Activated naive CD4-positive, alpha-beta T cell treated with anti-CD3 and anti-CD28 coated beads, Interleukin-2, amount 50 U/mL, for 72 hours (primary cell): ENCODE measurements around the gene LHX5. TPM values are rescaled to one million over a fixed set of nuclear protein-coding genes. Genes with fewer than 3 reads are reported as not detected.

Source experiments
- ATAC-seq, 2 donors: fragments of 150-1000 bp; cut with Tn5 transposase; 2 replicates each; pipeline ENCODE4 v1.10.0; 2021; ENCODE audit warnings: mild to moderate bottlenecking in 2 of 2, moderate library complexity in 2 of 2
- DNase-seq, 2 donors: peaks; one replicate each; pipeline ENCODE4 v3.0.0; 2021 to 2022; ENCODE audit warnings: low spot score in 2 of 2
- H3K27ac Mint-ChIP-seq, 2 donors: one replicate each; pipeline ENCODE4 v1.8.0; 2022; ENCODE audit warnings: mild to moderate bottlenecking in 2 of 2, mixed read lengths in 2 of 2
- H3K36me3 Mint-ChIP-seq, 2 donors: one replicate each; pipeline ENCODE4 v1.8.0; 2022; ENCODE audit warnings: mixed read lengths in 2 of 2
- H3K9me3 Mint-ChIP-seq, 2 donors: one replicate each; pipeline ENCODE4 v1.8.0; 2022; ENCODE audit warnings: mixed read lengths in 2 of 2
- total RNA-seq, 2 donors: library from RNA; stranded (reverse); gene quantifications; one replicate each; pipeline ENCODE4 v1.2.3, GENCODE V29; 2022

Gene LHX5
- total RNA-seq, 2 donors from 2014 or later, result not detected

DNA sequence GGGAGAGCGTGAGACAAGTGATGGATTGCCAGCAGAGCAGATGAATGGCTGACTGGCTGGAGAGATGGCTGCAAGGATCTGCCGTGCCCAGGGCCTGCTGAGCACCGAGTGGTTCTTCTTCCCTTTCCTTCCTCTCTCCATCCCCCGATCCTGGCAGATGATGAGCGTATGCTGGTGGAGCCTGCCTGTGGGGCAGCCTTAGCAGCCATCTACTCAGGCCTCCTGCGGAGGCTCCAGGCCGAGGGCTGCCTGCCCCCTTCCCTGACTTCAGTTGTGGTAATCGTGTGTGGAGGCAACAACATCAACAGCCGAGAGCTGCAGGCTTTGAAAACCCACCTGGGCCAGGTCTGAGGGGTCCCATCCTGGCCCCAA lies 34.0 kb downstream of the LHX5 start:
- ATAC-seq (no peak), DNase-seq (no peak)
- Mint-ChIP-seq H3K36me3 (no peaks in the 10 kb centered on the region), H3K27ac (no peak overlapping the region), H3K9me3 (no peaks in the 10 kb centered on the region)

DNA sequence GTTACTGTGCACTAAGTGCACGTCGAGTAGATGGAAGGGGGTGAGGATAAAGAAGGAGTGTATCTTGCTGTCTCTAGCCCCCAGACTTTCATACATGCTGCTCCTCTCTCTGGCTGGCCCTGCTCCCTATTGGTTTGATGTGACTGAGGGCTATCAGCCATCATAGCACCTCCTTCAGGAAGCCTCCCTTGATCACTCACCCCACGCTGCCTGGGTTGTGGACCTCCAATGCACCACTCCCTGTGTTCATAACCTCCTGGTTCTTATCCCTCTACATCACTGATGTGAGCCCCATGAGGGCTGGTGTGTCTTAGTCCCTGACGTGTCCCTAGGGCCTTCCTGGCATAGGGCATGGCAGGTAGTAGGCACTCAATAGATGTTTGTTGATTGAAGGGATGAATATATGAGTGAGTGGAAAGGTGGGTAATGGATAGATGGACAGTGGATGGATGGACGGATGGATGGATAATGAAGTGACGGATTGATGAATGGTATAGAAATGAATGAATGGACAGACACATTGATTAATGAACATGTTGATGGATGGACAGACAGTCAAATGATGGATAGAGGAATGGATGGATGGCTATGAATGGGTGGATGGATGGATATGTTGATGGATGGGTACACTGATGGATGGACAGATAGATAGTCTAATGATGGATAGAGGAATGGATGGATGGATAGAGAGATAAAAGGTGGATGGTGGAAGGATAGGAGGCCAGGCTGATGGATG lies 34.5 kb downstream of the LHX5 start:
- H3K27ac Mint-ChIP-seq, result no peak overlapping the region
- H3K36me3 Mint-ChIP-seq, result no peaks in the 10 kb centered on the region
- no peak for ATAC-seq
- no peak for DNase-seq
- no peaks in the 10 kb centered on the region for H3K9me3 Mint-ChIP-seq

- no peak for DNase-seq
- Mint-ChIP-seq H3K9me3 (no peaks in the 10 kb centered on the region), H3K27ac (no peak overlapping the region), H3K36me3 (no peaks in the 10 kb centered on the region)
- no peak for ATAC-seq
Measured at GRCh38 chr12:113436586-113436985, 35.1 kb downstream of the LHX5 start.

GRCh38 chr12:113435367-113435766 lies 36.3 kb downstream of the LHX5 start:
- no peak overlapping the region for H3K27ac Mint-ChIP-seq
- H3K9me3 Mint-ChIP-seq, result no peaks in the 10 kb centered on the region
- ATAC-seq (no peak), DNase-seq (no peak)
- H3K36me3 Mint-ChIP-seq, result no peaks in the 10 kb centered on the region

DNA sequence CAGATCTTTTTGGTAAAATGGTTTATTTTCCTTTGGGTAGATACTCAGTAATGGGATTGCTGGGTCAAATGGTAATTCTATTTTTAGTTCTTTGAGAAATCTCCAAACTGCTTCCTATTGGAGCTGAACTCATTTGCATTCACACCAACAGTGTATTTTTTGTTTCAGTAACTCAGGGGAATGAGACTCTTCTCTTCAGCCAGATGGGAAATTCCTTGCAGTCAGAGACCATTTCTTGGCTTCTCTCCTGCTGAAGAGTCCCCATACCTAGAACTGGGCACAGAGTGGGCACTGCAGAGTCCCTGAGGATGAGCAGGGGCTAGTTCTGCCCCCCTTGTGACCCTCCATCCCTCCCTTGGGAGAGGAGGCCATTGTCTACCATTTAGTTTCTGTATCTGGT lies 38.7 kb downstream of the LHX5 start:
- Mint-ChIP-seq H3K36me3 (no peaks in the 10 kb centered on the region), H3K9me3 (no peaks in the 10 kb centered on the region), H3K27ac (no peak overlapping the region)
- ATAC-seq (no peak), DNase-seq (no peak)

DNA sequence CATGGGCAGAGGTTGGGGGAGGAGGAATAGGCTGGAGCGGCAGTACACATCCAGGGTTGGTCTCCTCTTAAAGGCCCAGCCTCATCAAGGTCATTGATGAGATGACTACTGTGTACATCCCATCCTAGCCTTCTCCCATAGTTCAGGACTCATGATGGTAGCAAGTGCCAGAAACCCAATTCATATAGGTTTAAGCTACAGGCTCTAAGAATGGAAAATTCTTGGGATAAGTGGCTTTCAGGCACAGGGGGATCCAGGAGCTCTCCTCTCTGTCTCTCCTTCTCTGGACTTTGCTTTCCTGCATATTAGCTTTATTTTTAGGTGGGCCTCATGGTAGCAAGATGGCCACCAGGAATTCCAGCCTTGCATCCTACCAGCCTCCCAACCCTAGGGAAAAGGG lies 43.2 kb downstream of the LHX5 start:
- Mint-ChIP-seq H3K9me3 (no peaks in the 10 kb centered on the region), H3K27ac (no peak overlapping the region), H3K36me3 (no peaks in the 10 kb centered on the region)
- ATAC-seq, result no peak
- DNase-seq, result no peak

DNA sequence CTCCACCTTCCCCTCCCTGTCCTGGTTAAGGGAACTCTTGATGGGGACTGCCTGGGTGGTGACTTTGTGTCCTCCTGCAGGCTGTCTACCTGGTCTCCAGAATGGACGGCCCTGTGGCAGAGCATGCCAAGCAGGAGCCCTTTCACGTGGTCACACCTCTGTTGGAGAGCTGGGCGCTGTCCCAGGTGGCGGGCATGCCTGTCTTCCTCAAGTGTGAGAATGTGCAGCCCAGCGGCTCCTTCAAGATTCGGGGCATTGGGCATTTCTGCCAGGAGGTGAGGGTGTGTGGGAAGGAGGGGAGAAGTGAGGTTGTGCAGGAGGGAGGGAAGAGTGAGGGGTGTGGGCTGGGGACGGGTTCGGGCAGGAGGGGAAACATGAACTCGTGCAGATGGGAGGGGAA lies 43.8 kb downstream of the LHX5 start:
- Mint-ChIP-seq H3K36me3 (no peaks in the 10 kb centered on the region), H3K27ac (no peak overlapping the region), H3K9me3 (no peaks in the 10 kb centered on the region)
- DNase-seq (no peak), ATAC-seq (no peak)

DNA sequence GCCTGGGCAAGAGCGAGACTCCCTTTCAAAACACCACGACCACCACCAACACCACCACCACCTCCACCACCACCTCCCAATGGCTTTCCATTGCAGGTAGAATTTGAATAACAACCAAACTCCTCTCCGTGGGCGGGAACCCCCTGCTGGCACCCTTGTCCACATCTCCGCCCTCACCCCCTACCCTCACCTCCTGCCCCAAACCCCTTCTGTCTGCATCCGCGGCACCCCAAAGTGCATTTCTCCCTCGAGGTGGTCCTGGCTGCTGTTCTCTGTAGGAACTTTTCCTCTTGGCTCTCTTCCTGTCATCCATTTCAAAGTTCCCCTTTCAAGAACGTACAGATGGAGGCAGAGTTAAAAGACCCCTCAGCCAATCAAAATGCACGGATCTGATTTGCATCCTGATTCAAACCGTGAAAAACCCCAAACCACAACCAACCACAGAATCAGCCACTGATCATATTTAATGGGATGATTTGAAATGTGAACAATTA lies 45.7 kb downstream of the LHX5 start:
- Mint-ChIP-seq H3K9me3 (no peaks in the 10 kb centered on the region), H3K27ac (no peak overlapping the region), H3K36me3 (no peaks in the 10 kb centered on the region)
- no peak for ATAC-seq
- DNase-seq, result no peak

DNA sequence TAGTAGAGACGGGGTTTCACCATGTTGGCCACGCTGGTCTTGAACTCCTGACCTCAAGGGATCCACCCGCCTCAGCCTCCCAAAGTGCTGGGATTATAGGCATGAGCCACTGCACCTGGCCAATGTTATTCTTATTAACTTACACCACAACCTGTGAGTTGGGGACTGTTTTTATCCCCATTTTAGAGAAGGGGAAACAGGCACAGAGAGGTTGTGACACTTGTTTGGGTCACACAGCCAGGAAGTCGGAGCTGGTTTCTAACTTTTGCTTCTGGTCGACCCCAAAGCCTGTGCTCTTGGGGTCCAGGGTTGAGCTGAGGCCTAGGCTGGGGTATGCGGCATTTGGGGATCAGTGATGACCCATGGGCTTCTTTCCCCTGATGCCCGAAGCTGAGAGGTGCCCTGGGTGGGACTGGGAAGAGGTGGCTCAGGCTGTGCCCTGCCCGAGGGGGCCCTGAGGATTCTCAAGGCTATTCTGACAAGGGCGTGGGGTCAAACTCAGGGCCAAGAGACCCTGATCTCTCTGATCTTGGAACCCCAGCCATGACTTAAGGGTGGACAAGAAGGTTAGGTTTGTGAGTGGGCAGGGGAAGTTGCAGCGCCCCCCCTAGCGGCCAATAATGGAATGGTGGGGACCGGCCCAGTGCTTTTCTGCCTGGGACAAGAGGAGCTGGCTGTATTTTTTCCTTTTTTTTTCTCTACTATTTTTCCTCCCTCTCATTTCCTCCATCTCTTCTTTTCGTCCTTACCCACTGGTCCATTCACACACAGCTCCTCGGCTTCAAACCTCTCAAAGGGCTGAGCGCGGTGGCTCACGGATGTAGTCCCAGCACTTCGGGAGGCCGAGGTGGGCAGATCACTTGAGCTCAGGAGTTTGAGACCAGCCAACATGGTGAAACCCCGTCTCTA lies 46.5 kb downstream of the LHX5 start:
- Mint-ChIP-seq H3K36me3 (no peaks in the 10 kb centered on the region), H3K9me3 (no peaks in the 10 kb centered on the region), H3K27ac (no peak overlapping the region)
- ATAC-seq (peak; percentile 40 to 46), DNase-seq (peak in 1 of 2 donors; percentile 73)

- H3K9me3 Mint-ChIP-seq, result no peaks in the 10 kb centered on the region
- no peaks in the 10 kb centered on the region for H3K36me3 Mint-ChIP-seq
- H3K27ac Mint-ChIP-seq, result no peak overlapping the region
- ATAC-seq (no peak), DNase-seq (no peak)
Measured at GRCh38 chr12:113424456-113424855, 47.2 kb downstream of the LHX5 start.

- DNase-seq (no peak), ATAC-seq (no peak)
- H3K27ac Mint-ChIP-seq, result peak overlapping the region in 1 of 2 donors; percentile 89
- H3K36me3 Mint-ChIP-seq, result no peaks in the 10 kb centered on the region
- H3K9me3 Mint-ChIP-seq, result no peaks in the 10 kb centered on the region
Measured at GRCh38 chr12:113422886-113423669, 48.6 kb downstream of the LHX5 start.

GRCh38 chr12:113422030-113422885 lies 49.4 kb downstream of the LHX5 start, which contains the start of gene SDSL:
TSS of gene SDSL (plus strand) at chr12:113422380. CDS start at chr12:113427983, 5,603 bp downstream.
- Mint-ChIP-seq H3K36me3 (no peaks in the 10 kb centered on the region), H3K9me3 (no peaks in the 10 kb centered on the region), H3K27ac (peak within 1 kb of the TSS; percentile 89 to 94)
- ATAC-seq (peak; percentile 96 to 98), DNase-seq (peak; percentile 57 to 61)

- DNase-seq, result no peak
- no peak for ATAC-seq
- Mint-ChIP-seq H3K9me3 (no peaks in the 10 kb centered on the region), H3K36me3 (no peaks in the 10 kb centered on the region), H3K27ac (no peak overlapping the region)
Measured at GRCh38 chr12:113420996-113421595, 50.6 kb downstream of the LHX5 start.

DNA sequence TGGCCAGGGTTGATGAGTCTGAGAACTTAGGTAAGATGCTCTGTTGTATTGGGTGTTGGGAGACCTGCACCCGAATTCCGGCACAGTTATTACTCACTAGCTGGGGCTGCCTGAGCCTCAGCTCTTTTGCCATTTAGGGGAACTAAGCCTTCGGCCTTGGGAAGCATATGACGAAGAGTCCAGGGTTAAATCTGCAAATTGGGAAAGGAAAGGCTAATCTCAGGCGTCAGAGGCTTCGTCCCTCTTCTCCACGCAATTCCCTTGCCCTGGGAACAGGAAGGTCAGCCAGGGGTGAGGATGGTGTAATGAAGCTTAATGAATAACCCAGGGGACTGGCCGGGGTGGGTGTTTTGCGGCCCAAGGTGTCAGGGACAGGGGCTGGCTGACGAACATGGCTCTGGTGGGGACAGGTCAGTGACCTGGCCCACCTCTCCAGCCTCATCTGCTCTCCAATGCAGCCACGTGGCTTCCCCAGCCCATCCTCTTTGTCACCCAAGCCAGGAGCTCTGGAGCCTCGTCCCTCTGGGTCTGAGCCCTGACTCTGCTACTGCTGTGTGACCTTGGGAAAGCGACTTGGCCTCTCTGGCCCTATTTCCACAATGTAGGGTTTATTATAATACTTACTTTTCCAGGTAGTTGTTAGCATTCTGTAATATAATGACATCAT lies 53.3 kb downstream of the LHX5 start:
- Mint-ChIP-seq H3K36me3 (no peaks in the 10 kb centered on the region), H3K9me3 (no peaks in the 10 kb centered on the region), H3K27ac (no peak overlapping the region)
- ATAC-seq (no peak), DNase-seq (no peak)

GRCh38 chr12:113416091-113416754 lies 55.4 kb downstream of the LHX5 start:
- ATAC-seq (no peak), DNase-seq (no peak)
- no peaks in the 10 kb centered on the region for H3K9me3 Mint-ChIP-seq
- H3K27ac Mint-ChIP-seq, result no peak overlapping the region
- H3K36me3 Mint-ChIP-seq, result no peaks in the 10 kb centered on the region
